ENCODE measurements around the gene PEX11B. TPM values are rescaled to one million over a fixed set of nuclear protein-coding genes. Genes with fewer than 3 reads are reported as not detected.
A peak's percentile ranks its signal among the peaks of the same experiment; 100 is the strongest.

PEX11B gene, protein sequence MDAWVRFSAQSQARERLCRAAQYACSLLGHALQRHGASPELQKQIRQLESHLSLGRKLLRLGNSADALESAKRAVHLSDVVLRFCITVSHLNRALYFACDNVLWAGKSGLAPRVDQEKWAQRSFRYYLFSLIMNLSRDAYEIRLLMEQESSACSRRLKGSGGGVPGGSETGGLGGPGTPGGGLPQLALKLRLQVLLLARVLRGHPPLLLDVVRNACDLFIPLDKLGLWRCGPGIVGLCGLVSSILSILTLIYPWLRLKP
- 19.2 TPM for total RNA-seq
- long read RNA-seq, transcript PEX11B-201 (4 exons, 1,740 nt): major isoform, 15 of 17 reads
- long read RNA-seq, partial matches to known transcripts: 1 of 17 reads
- long read RNA-seq, other reads (novel, unspliced or antisense): 1 of 17 reads

DNA sequence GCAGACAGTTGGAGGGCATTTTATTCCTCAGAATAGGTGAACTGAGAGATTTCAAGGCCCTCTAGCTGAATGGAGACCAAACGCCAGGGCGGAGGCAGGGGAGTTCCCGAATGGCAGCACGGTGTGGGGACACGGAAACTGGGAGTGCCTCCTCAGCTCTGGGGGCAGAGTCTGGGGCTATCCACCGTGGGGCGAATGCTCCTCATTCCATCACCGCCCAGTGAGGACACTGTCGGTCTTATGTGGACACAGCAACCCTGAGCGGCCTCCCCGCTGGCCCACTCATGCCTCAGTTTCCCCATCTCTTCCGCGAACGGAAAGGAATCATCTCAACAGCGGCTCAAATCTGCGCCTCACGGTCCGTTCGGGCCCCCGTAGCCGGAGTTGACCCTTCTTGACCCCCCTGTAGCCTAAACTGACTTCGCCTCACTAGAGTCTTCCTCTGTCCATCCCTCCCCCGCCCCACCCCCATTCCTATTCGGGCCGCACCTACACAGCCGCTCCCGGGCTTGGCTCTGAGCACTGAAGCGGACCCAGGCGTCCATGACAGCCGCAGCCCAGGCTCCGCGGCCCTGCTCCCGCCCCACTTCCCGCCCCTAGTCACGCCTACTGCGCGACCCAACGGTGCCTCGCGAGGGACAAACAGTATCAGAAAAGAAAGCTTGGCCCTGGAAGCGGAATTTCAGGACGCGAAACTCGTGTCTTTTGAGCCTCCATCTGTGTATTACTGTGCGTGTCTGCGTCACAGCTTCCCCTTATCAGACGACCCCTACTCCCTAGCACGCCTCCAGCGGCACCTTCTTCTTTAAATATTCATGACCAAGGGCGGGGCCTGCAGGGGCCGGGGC lies at the start of gene PEX11B:
Gene PEX11B (minus strand): TSS at position 574 of the 848 bp plus-strand sequence. CDS start 29 bp downstream, at position 545.
- ATAC-seq (peak; percentile 95), DNase-seq (ENCODE audit: missing footprints) (peak; percentile 96)
- intact Hi-C loops (cut with DNase I): loop anchor here (5.0 kb wide), 1 partner anchor 39 kb away; the partner anchor contains the start of gene LIX1L

DNA sequence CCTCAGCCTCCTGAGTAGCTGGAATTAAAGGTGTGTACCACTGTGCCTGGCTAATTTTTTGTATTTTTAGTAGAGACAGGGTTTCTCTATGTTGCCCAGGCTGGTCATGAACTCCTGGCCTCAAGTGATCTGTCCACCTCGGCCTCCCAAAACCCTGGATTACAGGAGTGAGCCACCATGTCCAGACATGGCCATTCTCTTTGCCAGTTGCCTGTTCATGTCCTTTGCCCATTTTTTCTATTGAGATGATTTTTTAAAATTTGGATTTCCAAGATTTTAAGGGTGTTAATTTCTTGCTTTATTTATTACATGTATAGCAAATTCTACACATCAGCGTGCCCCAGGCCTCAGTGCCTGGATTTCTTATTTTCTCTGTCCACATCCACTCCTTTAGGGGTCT lies 48.8 kb upstream of the PEX11B start:
- intact Hi-C loops (cut with DNase I): no loop called here
- ATAC-seq: no peak
- no peak for DNase-seq (ENCODE audit: missing footprints)

DNA sequence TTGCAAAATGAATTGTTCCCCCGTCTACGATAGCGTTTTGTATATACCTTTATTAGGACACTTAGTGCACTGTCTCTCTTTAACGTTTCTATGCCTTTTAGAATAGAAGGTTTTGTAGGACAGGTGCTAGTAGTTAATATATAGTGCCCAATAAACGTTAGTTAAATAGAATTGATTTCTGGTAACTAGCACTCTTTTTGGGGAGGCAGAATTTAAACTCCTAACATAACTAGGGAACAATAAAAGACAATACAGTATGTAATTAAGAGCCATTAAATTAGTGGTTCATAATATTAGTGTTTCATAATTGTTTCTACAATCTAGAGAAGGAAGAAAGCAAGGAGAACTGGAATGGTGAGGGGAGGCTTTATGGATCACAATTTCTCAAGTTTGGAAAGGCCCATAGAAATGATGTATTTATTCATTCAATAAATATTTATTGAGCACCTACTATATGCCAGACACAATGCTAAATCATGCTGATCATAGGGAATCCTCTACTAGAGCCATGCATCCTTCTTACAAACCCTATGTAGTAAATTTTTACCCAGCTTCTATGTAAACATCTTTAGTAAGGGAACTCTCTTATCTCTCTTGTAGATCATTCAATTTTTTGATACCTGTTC lies 46.7 kb upstream of the PEX11B start:
- ATAC-seq (no peak), DNase-seq (ENCODE audit: missing footprints) (no peak)
- intact Hi-C loops (cut with DNase I): no loop called here

DNA sequence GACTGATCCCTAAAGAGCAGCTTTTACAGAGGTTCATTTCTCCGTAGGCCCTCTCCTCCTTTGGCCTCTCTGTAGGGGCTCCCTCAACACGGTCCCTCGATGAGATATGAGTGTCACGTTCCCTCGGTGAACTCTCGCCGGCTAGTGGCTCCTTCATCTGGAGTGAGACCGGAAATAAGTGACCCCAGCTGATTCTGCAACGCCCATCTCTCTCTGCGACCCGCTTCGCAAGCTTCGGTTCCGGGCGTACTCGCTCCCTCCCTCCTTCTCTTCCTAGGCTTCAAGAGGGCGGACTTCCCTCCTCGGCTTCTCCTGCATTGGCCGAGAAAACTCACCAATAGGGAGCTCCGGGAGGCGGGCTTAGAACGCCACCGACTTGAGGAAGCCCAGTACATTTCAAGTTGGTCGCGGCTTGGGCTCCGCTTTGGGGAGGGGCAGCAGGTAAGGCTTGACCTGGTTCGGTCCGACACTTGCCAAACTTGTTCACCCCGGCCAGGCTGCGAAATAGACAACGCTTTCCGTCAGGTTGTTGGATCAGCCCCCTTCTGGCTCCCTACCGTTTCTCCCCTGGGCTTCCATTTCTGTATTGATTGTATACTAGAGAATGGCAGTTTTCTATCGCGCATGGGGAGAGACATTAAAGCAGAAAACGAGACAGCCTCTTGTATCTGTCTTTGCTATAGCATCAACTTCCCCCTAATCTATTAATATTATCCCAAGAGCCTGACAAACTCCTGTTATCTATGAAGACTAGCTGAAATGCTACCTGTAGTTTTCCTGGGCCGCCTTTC lies 46.0 kb upstream of the PEX11B start, which contains the start of the genes ANKRD34A and POLR3GL:
Gene ANKRD34A (minus strand): TSS at position 248 of the 791 bp plus-strand sequence. CDS start 2,816 bp downstream, outside the sequence.
Gene POLR3GL (plus strand): TSS at position 363 of the 791 bp plus-strand sequence. CDS start 10,176 bp downstream, outside the sequence.
- intact Hi-C loops (cut with DNase I): loop anchor here (5.0 kb wide), 2 partner anchors 43 to 117 kb away; partner anchors contain the start of gene NUDT17
- DNase-seq (ENCODE audit: missing footprints) (peak; percentile 97), ATAC-seq (peak; percentile 88)

DNA sequence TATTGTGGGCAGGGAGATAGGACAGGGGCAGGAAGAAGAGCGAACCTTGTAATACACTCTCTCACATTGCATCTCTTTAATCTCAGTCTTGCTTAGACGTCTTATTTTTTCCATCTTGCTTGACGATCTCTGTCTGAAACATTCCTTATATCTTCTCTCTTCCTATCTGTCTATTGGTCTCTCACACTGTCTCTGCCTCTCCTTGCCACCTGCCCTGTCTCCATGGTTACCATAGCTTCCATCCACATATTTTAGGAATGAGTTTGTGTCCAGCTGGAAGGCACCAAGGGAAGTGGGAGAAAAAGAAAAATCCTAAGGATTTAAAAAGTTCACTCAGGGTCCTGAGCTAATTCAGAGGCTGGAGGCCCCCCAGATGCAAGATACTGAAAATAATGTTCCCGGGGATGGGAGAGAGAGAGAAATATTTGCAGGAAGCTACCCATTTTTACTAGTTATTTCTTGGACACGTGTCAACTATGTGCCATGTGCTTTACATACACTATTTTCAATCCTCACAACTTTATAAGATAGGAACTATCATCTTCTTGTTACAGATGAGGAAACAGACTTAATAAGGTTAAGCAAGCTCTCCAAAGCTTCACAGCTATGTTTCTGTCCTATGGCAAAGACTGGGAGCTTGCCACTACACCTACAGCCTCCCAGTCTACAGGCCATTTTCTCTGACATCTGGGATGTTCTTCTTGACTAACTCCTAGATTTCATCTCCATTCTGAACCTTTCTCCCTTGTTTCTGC lies 44.9 kb upstream of the PEX11B start:
- DNase-seq (ENCODE audit: missing footprints) (no peak), ATAC-seq (no peak)
- intact Hi-C loops (cut with DNase I): loop anchor here (5.0 kb wide), 2 partner anchors 44 to 116 kb away; partner anchors contain the start of gene NUDT17

DNA sequence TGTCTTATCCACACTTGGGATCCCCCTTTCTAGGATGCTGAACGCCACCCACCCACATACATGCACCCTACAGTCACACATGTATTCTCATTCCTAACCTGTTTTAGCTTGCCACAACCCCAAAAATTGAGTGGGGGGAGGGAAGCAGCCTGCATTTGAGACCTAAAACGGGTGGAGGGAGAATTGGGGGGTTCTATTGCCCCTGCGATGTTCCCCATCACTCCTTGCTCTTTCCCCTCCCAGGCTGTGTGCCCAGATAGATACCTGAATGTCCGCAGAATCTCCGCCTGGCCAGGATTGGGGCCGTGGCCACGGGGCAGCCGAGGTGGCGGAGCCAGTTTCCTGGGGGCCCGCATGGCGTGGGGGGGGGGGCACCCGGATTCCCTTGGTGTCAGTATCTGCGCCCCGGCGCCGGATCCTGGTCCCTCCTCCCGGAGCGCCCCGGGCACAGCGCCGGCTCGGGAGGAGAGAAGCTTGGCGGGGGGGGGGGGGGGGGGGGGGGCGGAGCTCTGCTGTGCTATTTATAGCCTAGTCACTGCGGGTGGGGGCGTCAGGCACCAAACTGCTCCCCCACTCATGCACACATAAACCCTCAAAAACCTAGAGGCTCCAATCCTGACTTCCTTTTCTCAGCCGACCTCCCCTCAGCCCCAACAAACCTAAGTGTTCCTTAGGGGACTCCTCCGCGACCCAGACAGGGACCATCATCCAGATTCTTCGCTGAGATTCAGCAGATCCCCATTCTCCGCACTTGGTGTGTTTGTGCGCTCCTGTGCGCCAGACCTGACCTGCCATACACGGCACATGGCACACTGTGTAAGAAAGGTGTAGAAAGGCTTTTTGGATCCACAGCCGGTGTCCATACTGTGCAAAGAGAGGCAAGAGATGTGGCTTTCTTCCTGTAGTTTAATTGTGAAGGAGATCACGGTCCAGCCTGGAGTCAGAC lies 43.9 kb upstream of the PEX11B start:
- intact Hi-C loops (cut with DNase I): loop anchor here (5.0 kb wide), 2 partner anchors 45 to 115 kb away; partner anchors contain the start of gene NUDT17
- ATAC-seq: no peak
- DNase-seq (ENCODE audit: missing footprints): peak; percentile 77

DNA sequence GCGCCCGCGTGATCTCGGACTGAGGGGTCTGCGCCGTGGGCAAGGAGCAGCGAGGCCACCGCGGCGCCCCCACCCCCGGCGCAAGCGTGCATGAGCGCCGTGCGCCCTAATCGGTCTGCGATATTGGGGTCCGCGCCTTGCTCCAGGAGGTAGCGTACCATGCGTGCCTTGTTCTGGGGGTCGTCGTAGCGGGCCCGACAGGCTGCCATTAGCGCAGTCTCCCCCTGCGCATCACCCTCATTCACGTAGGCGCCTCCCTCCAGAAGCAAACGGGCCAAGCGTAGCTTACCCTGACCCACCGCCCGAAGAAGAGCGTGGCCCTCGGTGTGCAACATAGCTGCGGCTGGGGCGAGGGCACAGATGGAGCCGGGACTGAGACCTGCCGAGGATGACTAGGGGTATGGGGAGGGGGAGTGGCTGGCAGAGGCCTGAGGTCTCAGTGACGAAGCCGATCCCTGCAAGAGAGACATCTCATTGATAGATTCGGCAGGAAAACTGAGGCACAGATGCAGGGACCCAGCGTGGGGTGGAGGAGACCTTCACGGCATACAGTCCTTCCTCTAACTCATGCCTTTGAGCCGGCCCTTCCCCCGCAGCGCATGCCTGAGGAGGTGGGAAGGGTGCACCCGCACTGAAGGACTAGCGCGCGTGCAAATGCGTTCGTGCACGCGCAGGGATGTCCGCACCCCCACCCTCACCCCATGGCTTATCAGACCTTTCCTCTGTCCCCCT lies 43.1 kb upstream of the PEX11B start:
- DNase-seq (ENCODE audit: missing footprints) (peak; percentile 85), ATAC-seq (no peak)
- intact Hi-C loops (cut with DNase I): loop anchor here (5.0 kb wide), 2 partner anchors 46 to 114 kb away; partner anchors contain the start of gene NUDT17

DNA sequence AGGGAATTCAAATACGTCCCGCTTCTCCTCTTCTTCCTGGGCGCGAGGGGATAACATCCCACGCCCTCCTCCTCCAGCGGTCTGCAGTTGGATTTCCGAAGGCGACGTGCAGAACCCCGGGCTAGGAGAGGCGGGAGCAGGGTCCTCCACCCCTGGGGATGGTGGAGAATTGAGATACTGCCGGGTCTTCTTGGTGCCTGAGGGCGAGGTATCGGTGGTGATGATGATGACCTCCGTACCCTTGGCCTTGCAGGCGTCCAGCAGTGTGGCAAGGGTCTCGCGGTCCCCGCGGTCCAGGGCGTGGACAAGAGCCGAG lies 42.5 kb upstream of the PEX11B start:
- DNase-seq (ENCODE audit: missing footprints): no peak
- ATAC-seq: no peak
- intact Hi-C loops (cut with DNase I): loop anchor here (5.0 kb wide), 2 partner anchors 46 to 114 kb away; partner anchors contain the start of gene NUDT17

DNA sequence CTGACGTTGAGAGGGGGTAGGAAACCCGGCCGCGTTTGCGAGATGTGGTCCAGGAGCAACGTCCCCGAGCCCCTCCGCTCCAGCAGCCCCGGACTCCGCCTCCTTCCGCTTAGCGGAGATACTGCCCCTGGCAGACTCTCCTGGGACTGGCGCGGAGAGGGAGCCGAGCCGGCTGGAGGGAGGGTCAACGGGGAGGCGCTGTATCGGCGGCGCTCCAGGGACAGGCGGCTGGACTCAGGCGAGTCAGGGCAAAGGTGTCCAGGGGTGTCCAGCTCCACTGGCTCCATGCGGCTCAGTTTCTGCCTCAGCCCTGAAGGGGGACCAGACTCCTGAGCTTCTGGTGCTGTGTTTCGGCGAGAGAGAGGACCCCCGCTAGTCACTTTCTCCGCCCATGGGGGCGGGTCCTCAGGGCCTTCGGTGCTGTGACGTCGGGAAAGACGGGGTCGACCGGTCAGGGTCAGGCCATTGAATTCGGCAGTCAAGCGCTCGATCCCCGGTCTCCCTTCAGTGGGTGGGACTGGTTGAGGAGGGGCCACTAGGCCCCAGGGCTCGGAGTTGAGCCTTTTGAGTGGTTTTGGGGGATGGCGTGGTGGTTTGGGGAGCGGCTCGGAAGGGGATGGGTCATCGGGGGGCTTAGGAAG lies 42.1 kb upstream of the PEX11B start:
- peak; percentile 91 for DNase-seq (ENCODE audit: missing footprints)
- peak; percentile 52 for ATAC-seq
- intact Hi-C loops (cut with DNase I): loop anchor here (5.0 kb wide), 2 partner anchors 47 to 113 kb away; partner anchors contain the start of gene NUDT17

DNA sequence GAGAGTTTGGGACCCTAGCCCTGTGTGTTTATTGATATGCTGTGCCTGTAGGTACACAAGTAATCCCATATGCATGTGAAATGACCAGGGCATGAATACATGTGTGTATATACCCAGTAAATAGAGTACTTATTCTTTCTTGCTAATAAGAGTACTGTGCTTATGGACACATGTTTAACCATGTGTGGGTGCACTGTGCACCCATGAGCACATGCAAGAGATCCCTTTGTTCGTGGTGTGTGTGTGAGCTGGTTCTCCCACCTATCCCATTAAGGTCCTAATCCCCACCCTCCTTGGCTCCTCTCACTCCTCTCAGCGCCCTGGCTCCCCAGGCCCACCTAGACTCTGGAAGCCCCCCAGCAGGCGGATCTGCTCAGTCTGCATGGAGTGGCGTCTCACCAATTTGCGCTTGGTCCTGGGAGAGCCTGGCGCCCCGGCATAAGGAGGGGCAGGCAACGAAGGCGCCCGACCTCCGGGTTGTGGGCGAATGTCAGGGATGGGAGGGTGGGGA lies 41.5 kb upstream of the PEX11B start:
- DNase-seq (ENCODE audit: missing footprints) (no peak), ATAC-seq (no peak)
- intact Hi-C loops (cut with DNase I): loop anchor here (5.0 kb wide), 3 partner anchors 43 to 113 kb away; partner anchors contain the start of genes NUDT17 and PEX11B

DNA sequence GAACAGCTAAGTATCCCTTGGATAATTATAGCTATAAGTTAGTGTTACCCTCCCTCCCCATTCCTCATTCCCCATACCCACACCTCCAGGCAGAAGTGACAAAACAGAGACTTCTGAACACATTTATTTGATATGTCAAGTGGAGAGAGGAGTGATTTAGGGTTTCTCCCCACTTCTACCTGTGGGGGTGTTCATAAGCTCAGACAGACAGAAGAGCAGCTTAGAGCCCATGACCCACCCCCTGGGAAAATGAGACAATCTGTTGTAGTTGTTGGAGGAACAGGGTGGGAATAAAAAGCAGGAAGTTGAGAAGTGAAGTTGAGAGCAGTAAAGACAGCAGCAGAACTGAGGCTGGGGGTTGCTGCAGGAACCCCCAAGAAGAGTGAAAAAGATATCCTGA lies 40.8 kb upstream of the PEX11B start:
- ATAC-seq: no peak
- DNase-seq (ENCODE audit: missing footprints): no peak
- intact Hi-C loops (cut with DNase I): loop anchor here (5.0 kb wide), 1 partner anchor 42 kb away; the partner anchor contains the start of gene PEX11B

DNA sequence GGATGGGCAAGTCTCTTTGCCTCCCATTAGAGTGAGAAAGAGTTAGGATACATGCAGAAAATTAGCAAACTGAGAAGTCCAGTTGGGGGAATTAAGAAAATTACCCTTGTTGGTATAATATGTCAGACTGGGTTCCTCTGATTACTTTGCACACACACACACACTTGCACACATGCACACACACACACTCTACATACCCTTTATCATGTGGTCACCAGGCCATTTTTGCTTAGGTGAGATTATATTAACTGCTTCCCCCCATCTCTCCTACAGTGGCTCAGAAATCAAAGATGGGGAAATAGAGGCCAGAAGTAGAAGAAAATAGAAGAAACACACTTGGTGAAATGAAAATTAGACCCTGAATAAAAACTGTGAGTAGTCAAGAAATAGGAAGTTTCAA lies 40.2 kb upstream of the PEX11B start:
- intact Hi-C loops (cut with DNase I): loop anchor here (1.0 to 5.0 kb wide), 2 partner anchors 31 to 41 kb away; partner anchors contain the start of genes PEX11B and RBM8A
- ATAC-seq (no peak), DNase-seq (ENCODE audit: missing footprints) (no peak)

DNA sequence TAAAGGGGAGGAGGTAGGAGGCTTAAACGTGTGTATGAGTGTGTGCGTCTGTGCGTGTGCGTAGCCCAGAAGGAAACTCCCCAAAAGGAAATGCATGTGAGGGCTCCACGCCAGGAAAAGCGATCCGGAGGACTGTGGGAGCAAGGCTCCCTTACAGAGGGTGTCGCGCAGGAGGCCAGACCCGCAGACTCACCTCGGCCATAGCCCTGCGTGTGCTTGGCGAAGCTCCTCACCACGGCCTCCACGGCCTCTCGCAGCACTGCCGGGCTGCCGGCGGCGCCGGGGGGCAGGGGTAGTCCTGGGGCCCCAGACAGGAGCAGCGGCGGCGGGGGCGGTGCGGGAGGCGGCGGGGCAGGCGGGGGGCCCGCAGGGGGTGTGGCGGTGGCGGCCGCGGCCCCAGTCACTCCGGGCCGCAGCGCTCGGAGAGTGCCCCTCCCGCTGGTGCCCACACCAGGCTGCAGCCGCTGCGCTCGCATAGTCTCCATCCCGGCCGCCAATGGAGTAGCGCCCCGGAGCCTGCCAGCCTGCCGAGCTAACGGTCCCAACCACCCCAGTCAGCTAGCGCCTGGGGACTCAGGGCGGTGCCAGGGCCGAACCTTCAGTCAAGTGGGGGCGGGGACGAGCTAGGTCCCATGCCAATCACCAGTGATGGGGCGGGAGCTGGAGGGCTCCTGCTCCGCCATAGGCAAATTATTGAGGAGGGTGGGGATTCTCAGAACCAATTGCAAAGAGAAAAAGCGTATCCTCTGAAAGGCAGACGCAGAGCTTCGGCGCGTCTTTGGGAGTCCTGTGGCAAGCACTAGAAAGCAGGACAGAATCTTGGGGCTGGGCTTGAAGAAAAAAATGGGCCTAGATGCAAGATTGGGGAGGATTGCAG lies 39.2 kb upstream of the PEX11B start, which contains the start of gene LIX1L:
Gene LIX1L (minus strand): TSS at position 575 of the 877 bp plus-strand sequence. CDS start 90 bp downstream, at position 485.
- ATAC-seq: peak; percentile 89
- peak; percentile 97 for DNase-seq (ENCODE audit: missing footprints)
- intact Hi-C loops (cut with DNase I): loop anchor here (1.0 to 5.0 kb wide), 2 partner anchors 30 to 40 kb away; partner anchors contain the start of genes PEX11B and RBM8A
